Small intestine (tissue), 16 donors: Measurements from ENCODE around the gene ZNF829. TPM values are rescaled to one million over a fixed set of nuclear protein-coding genes. Genes with fewer than 3 reads are reported as not detected.

Experiments
- DNase-seq, 2 donors: peaks; one replicate each; pipeline versions ENCODE4 v3.0.0 to v3.0.0-alpha.2; 2013
- FAIRE-seq: peaks from 2 replicates; lab custom pipeline; 2012; peaks lifted over from hg19 to GRCh38; lab: Jason Lieb, UNC
- H3K27ac ChIP-seq, 3 donors: one replicate each; pipeline ENCODE4 v1.5.1; 2013; ENCODE audit warnings: low read length in 2 of 3, mild to moderate bottlenecking in 2 of 3, control low read depth in 1 of 3, inconsistent platforms in 1 of 3, low read depth in 1 of 3, moderate library complexity in 1 of 3
- H3K27me3 ChIP-seq, 3 donors: one replicate each; pipeline ENCODE4 v1.6.1; 2013; ENCODE audit warnings: low read length in 3 of 3, inconsistent platforms in 1 of 3; ENCODE audit not compliant: control insufficient read depth in 3 of 3, insufficient read depth in 3 of 3
- H3K36me3 ChIP-seq, 3 donors: one replicate each; pipeline ENCODE4 v1.6.1; 2013; ENCODE audit warnings: low read length in 3 of 3, inconsistent platforms in 1 of 3, low read depth in 1 of 3, mild to moderate bottlenecking in 1 of 3, moderate library complexity in 1 of 3; ENCODE audit not compliant: control insufficient read depth in 3 of 3, insufficient read depth in 2 of 3
- H3K4me1 ChIP-seq, 3 donors: one replicate each; pipeline ENCODE4 v1.6.1; 2013; ENCODE audit warnings: low read length in 2 of 3, inconsistent platforms in 1 of 3, low read depth in 1 of 3, mild to moderate bottlenecking in 1 of 3, moderate library complexity in 1 of 3; ENCODE audit not compliant: control insufficient read depth in 3 of 3, insufficient read depth in 2 of 3
- H3K4me3 ChIP-seq, 3 donors: one replicate each; pipeline ENCODE4 v1.5.1; 2013; ENCODE audit warnings: low read length in 3 of 3, control low read depth in 1 of 3, inconsistent platforms in 1 of 3, low read depth in 1 of 3, mild to moderate bottlenecking in 1 of 3, moderate library complexity in 1 of 3
- H3K9me3 ChIP-seq, 2 donors: one replicate each; pipeline ENCODE4 v1.6.1; 2013; ENCODE audit warnings: low read depth in 1 of 2, low read length in 1 of 2; ENCODE audit not compliant: control insufficient read depth in 2 of 2, insufficient read depth in 1 of 2
- WGBS, 3 donors: extraction: QIAGEN DNeasy Blood & Tissue Kit; methylation state at CpG; one replicate each; pipeline ENCODE4 v1.1.7; 2013; 5-methylcytosine and 5-hydroxymethylcytosine counted together
- long read RNA-seq, 10 donors: transcript quantifications; one replicate each; lab custom pipeline, GENCODE V29; 2026
- polyA plus RNA-seq, 4 donors: library from polyadenylated mRNA; stranded (reverse) in 3 of 4; unstranded in 1 of 4; fragments of 200-250 nt in 3 of 4; fragments of 120-200 nt in 1 of 4; gene quantifications; one replicate each; pipeline versions ENCODE4 v1.2.1 to v1.2.3, GENCODE V29; 2013
- donor health status: healthy with polysubstance abuse.
- donor health status: control.
- donor health status: control.
- donor health status: Bipolar disorder and iron deficiency.
- donor health status: healthy.

ZNF829 gene
- polyA plus RNA-seq: 1 to 10 TPM in 1 of 4 donors, under 1 TPM in 3; 0.22 to 2.9 (median 0.86) TPM
- long read RNA-seq, donor 1: 0 reads
- long read RNA-seq, donor 2: 0 reads
- long read RNA-seq, donor 3, partial matches to known transcripts: 0 of 1 reads
- long read RNA-seq, donor 3, other reads (novel, unspliced or antisense): 0 of 1 reads
- long read RNA-seq, donor 4: 0 reads
- long read RNA-seq, donor 5: 0 reads
- long read RNA-seq, donor 6: 0 reads
- long read RNA-seq, donor 7, partial matches to known transcripts: 13 of 13 reads
- long read RNA-seq, donor 7, other reads (novel, unspliced or antisense): 0 of 13 reads
- long read RNA-seq, donor 8: 0 reads
- long read RNA-seq, donor 9: 0 reads
- long read RNA-seq, donor 10: 0 reads

DNA sequence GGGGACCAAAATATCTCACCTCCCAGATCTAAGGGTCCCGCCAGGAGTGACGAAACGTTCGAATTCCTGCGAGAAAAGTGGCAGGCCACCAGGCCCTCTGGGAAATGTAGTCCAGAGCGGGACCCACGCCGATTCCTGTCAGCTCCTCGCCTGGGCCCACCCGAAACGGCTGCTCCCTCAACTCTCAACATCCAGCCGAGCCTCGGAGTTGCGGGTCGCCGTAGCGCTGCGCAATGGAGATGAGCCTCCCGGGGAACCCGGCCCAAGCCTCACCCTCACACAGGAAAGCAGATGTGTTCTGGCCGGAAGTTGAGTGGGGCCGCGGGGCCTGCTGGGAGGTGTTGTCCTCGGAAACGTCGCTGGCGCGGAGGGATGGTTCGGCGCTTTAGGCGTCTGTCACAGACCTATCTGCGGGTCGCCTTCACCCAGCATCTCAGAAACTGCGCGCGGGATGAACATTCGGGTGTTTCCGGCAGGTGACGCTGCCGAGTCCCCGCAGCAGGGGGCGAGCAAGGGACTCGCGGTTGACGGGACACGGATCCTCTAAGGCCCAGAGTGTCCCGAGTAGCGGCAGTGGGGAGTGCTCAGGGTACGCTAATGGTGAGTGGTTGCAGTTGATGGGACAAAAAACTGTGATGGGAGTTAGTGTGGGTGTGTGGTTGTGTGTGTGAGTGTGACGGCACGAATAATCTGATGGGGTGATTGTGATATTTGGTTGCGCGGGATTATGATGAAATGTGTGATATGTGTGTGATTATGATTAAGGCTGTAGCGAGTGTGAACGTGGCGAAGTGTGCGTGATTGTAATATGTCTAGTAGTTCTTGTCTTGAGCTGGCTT is at the start of gene ZNF829, which contains the start of gene ZNF568:
Gene ZNF829, minus strand, starts transcription at position 300 of the 839 bp plus-strand sequence. CDS start 1,124 bp downstream, outside the sequence.
Gene ZNF568, plus strand, starts transcription at position 341 of the 839 bp plus-strand sequence. CDS start 6,439 bp downstream, outside the sequence.
- Histone ChIP-seq H3K27me3 (no peaks in the 10 kb centered on the region), H3K9me3 (no peaks in the 10 kb centered on the region), H3K4me1 (peaks cover 0 to 4% (median 3%) of the 10 kb centered on the region in 3 donors), H3K4me3 (peak within 1 kb of the TSS; percentile 76 to 90 (median 81)), H3K36me3 (peaks cover 0 to 2% (median 2%) of the 10 kb centered on the region in 3 donors), H3K27ac (peak within 1 kb of the TSS; percentile 78 to 100 (median 90))
- WGBS, 3 donors: 0 to 2% (median 1%) methylated on average over 57 of the region's 57 CpGs
- DNase-seq (peak; percentile 83 to 97), FAIRE-seq (no peak)

DNA sequence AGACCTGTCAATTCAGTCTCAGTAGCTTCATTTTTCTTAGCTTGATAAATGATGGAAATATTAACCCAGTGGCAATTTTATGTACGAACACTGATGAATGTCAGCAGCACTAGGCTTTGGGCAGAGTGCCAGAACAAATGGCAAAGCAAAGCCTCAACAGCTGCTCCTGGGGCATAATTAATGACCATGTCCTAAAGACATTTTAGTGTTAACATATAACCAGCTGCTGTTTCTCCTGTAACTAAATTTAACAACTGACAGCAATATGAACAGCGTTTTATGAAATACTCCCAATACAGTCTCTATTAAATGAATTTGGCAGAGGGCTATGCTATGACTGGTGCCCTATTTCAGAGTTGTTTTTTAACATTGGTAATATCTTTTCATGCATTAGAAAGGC is 47.2 kb upstream of the ZNF829 start:
- H3K27me3 ChIP-seq: no peaks in the 10 kb centered on the region
- H3K4me1 ChIP-seq: no peaks in the 10 kb centered on the region
- no peak overlapping the region for H3K27ac ChIP-seq
- 54 to 80% (median 74%) methylated on average over 2 of the region's 2 CpGs for WGBS, 3 donors
- no peak overlapping the region for H3K4me3 ChIP-seq
- FAIRE-seq (no peak), DNase-seq (no peak)
- H3K36me3 ChIP-seq: no peaks in the 10 kb centered on the region
- peaks cover 0 to 11% of the 10 kb centered on the region in 2 donors for H3K9me3 ChIP-seq

DNA sequence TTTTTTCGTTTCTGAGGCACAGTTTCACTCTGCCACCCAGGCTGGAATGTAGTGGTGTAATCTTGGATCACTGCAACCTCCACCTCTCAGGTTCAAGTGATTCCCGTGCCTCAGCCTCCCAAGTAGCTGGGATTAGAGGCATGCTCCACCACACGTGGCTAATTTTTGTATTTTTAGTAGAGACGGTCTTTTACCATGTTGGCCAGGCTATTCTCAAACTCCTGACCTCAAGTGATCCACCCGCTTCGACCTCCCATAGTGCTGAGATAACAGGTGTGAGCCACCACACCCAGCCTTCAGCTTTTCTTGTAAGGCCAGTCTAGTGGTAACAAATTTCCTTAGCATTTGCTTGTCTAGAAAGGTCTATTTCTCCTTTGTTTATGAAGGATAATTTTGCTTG is 46.3 kb upstream of the ZNF829 start:
- Histone ChIP-seq H3K27me3 (no peaks in the 10 kb centered on the region), H3K36me3 (no peaks in the 10 kb centered on the region), H3K4me3 (no peak overlapping the region), H3K4me1 (no peaks in the 10 kb centered on the region), H3K27ac (no peak overlapping the region), H3K9me3 (peaks cover 0 to 11% of the 10 kb centered on the region in 2 donors)
- FAIRE-seq: no peak
- 84 to 90% (median 85%) methylated on average over 6 of the region's 6 CpGs for WGBS, 3 donors
- no peak for DNase-seq

DNA sequence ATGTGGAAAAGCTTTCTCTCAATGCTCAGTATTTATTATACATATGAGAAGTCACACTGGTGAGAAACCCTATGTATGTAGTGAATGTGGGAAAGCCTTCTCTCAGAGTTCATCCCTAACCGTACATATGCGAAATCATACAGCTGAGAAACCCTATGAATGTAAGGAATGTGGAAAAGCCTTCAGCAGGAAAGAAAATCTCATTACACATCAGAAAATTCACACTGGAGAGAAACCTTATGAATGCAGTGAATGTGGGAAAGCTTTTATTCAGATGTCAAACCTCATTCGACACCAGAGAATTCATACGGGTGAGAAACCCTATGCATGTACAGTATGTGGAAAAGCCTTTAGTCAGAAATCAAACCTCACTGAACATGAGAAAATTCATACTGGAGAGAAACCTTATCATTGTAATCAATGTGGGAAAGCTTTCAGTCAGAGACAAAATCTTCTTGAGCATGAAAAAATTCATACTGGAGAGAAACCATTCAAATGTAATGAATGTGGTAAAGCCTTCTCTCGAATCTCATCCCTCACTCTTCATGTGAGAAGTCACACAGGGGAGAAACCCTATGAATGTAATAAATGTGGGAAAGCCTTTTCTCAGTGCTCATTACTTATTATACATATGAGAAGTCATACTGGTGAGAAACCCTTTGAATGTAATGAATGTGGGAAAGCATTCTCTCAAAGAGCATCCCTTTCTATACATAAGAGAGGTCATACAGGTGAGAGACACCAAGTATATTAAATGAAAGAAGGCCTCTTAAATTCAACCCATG is 34.4 kb upstream of the ZNF829 start:
- Histone ChIP-seq H3K27ac (no peak overlapping the region), H3K36me3 (peaks cover 0 to 9% (median 5%) of the 10 kb centered on the region in 3 donors), H3K27me3 (no peaks in the 10 kb centered on the region), H3K4me1 (no peaks in the 10 kb centered on the region), H3K9me3 (peaks cover 0 to 18% of the 10 kb centered on the region in 2 donors), H3K4me3 (no peak overlapping the region)
- no peak for DNase-seq
- no peak for FAIRE-seq
- WGBS, 3 donors: 95 to 99% (median 96%) methylated on average over 5 of the region's 5 CpGs

DNA sequence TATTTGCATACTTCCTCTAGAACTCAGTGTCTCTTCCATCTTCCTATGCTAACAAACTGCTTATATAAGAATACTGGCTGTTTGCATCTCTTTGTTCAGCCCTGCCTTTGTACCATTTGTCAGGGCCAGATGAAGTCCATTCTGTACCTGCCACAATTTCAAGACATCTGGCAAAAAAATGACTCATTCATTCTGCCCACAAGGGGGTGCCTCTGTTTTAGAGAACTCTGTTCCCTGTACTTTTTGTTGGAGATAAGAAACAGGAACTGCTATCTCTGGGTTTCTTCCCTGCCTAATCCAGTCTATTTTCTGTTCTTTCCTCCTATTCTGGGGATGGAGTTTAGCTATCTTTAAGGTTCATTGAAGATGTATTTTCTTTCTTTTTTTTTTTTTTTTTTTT is 23.1 kb upstream of the ZNF829 start:
- no peak for DNase-seq
- Histone ChIP-seq H3K4me3 (no peak overlapping the region), H3K27me3 (no peaks in the 10 kb centered on the region), H3K36me3 (peaks cover 7 to 12% (median 7%) of the 10 kb centered on the region in 3 donors), H3K4me1 (no peaks in the 10 kb centered on the region), H3K27ac (no peak overlapping the region), H3K9me3 (peaks cover 0 to 6% of the 10 kb centered on the region in 2 donors)
- FAIRE-seq: no peak

DNA sequence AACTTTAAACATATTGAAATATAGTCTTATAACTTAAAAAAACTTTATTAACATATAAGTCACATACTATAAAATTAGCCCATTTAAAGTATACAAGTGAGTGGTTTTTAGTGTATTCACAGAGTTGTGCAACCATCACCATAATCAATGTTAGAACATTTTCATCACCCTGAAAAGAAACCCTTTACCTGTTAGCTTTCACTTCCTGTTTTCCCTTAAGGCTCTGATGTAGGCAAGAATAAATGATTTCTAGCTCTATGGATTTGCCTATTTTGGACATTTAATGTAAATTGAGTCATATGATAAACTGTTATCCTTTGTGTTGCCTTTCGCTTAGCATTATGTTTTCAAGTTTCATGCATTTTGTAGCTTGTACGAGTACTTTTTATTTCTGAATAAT is 15.6 kb upstream of the ZNF829 start:
- H3K9me3 ChIP-seq: peaks cover 0 to 7% of the 10 kb centered on the region in 2 donors
- no peaks in the 10 kb centered on the region for H3K27me3 ChIP-seq
- 95 to 99% (median 97%) methylated on average over 2 of the region's 2 CpGs for WGBS, 3 donors
- FAIRE-seq (no peak), DNase-seq (no peak)
- no peaks in the 10 kb centered on the region for H3K4me1 ChIP-seq
- peaks cover 0 to 5% (median 3%) of the 10 kb centered on the region in 3 donors for H3K36me3 ChIP-seq
- no peak overlapping the region for H3K27ac ChIP-seq
- no peak overlapping the region for H3K4me3 ChIP-seq

DNA sequence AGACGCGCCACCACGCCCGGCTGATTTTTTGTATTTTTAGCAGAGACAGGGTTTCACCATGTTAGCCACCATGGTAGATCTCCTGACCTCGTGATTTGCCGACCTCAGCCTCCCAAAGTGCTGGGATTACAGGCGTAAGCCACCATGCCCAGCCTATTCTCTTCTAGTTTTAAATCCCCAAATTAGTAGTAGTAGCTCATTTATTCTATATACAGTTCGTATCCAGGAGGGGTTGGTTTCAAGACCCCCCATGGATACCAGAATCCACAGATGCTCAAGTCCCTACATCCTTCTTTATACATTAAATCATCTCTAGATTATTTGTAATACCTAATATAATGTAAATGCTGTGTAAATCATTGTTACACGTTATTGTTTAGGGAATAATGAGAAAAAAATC is 2.0 kb upstream of the ZNF829 start:
- no peak for FAIRE-seq
- H3K9me3 ChIP-seq: peaks cover 0 to 5% of the 10 kb centered on the region in 2 donors
- no peak overlapping the region for H3K27ac ChIP-seq
- WGBS, 3 donors: 94 to 96% (median 95%) methylated on average over 9 of the region's 9 CpGs
- peaks cover 0 to 4% (median 3%) of the 10 kb centered on the region in 3 donors for H3K4me1 ChIP-seq
- H3K4me3 ChIP-seq: no peak overlapping the region
- H3K27me3 ChIP-seq: no peaks in the 10 kb centered on the region
- DNase-seq: no peak
- peaks cover 2 to 7% (median 3%) of the 10 kb centered on the region in 3 donors for H3K36me3 ChIP-seq
